Liver (tissue), 3 donors: Measurements from ENCODE around the gene AFAP1L2.

Source experiments
- CTCF ChIP-seq: fragments of 150-350 bp; IDR thresholded peaks from 2 replicates; pipeline ENCODE4 v1.5.1; 2017; ENCODE audit warnings: improper control_type of control experiment, low read depth, low read length; ENCODE audit not compliant: missing input control
- FOXA2 ChIP-seq: IDR thresholded peaks from 2 replicates; pipeline ENCODE4 v1.6.1; 2016; ENCODE audit warnings: antibody characterized with exemption
- JUND ChIP-seq, 2 donors: IDR thresholded peaks; 2 replicates each; pipeline ENCODE4 v1.6.1; 2016; ENCODE audit warnings: antibody characterized with exemption in 2 of 2
- MAX ChIP-seq: IDR thresholded peaks from 2 replicates; pipeline ENCODE4 v1.6.1; 2016; ENCODE audit warnings: antibody characterized with exemption
- RAD21 ChIP-seq, 2 donors: IDR thresholded peaks; 2 replicates each; pipeline ENCODE4 v1.6.1; 2016; ENCODE audit warnings: antibody characterized with exemption in 2 of 2, mild to moderate bottlenecking in 2 of 2
- REST ChIP-seq: IDR thresholded peaks from 2 replicates; pipeline ENCODE4 v1.6.1; 2016; ENCODE audit warnings: antibody characterized with exemption, mild to moderate bottlenecking
- RXRA ChIP-seq, 2 donors: IDR thresholded peaks; 2 replicates each; pipeline ENCODE4 v1.6.1; 2017 to 2018; ENCODE audit warnings: antibody characterized with exemption in 2 of 2, mild to moderate bottlenecking in 1 of 2
- SP1 ChIP-seq: IDR thresholded peaks from 2 replicates; pipeline ENCODE4 v1.6.1; 2018; ENCODE audit warnings: antibody characterized with exemption, mild to moderate bottlenecking
- TAF1 ChIP-seq: conservative IDR thresholded peaks from 2 replicates; pipeline ENCODE4 v1.6.1; 2016; ENCODE audit warnings: antibody characterized with exemption, mild to moderate bottlenecking
- ZBTB33 ChIP-seq: IDR thresholded peaks from 2 replicates; pipeline ENCODE4 v1.6.1; 2016; ENCODE audit warnings: antibody characterized with exemption
- donor health status: healthy.
- donor health status: healthy.

GRCh38 chr10:114273910-114274309, 130.4 kb downstream of the AFAP1L2 start:
- TF ChIP-seq CTCF = no peak
- no peak for TF ChIP-seq RAD21 (IDR thresholded peaks at IDR 0.05)
- TF ChIP-seq MAX = no peak
- TF ChIP-seq REST = no peak
- TF ChIP-seq TAF1 = no peak
- no peak for TF ChIP-seq ZBTB33
- no peak for TF ChIP-seq RXRA (IDR thresholded peaks at IDR 0.05)
- no peak for TF ChIP-seq JUND (IDR thresholded peaks at IDR 0.05)
- no peak for TF ChIP-seq FOXA2
- no peak for TF ChIP-seq SP1
